GM13977 (cell line): ENCODE measurements around the gene ALK.

Experiments
- DNase-seq: peaks from one replicate; pipeline ENCODE4 v3.0.0; 2012; ENCODE audit warnings: low spot score
- in situ Hi-C: fragments of 300-500 bp; cut with MboI; formaldehyde crosslinking; loops from one replicate; pipeline ENCODE4 v1.12.0; 2022; ENCODE audit warnings: low sequenced_read_pairs, low pct_unique_long_range_greater_than_20kb, mixed read lengths, inconsistent platforms; ENCODE audit not compliant: unreplicated experiment
- TF ChIP-seq, protein P1 (sequence below): IDR thresholded peaks from 2 replicates; pipeline ENCODE4 v1.5.1; 2012; ENCODE audit warnings: mild to moderate bottlenecking, control low read depth; ENCODE audit not compliant: insufficient read depth; ENCODE audit errors: extremely low read depth, missing control alignments

Gene ALK

DNA sequence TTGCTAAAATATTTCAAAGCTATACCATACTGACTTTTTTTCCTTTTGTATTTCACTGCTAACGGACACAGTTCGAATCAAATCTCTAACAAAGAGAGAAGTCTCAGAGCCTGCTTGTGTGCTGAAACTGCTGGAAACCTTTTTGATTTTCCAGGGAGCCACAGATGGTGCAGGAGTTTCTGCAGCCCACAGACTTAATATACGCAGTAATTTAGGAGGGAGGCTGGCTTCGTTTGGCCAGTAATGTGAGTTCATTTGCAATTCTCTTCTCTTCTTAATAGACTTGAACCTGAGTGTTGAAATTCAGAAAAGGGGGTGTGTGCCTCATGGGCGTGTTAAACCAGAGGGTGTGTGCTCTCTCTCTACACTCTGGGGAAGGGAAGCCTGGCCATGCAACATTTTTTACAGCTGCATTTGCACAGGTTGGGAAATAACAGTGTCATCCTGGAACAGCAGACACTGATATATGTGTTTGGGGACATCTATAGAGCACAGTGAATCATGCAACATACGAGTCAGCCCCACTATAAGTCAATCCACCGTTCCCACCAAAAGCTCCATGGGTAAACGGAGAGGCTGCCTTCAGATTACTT, 473.2 kb downstream of the ALK start:
- TF ChIP-seq, protein P1, sequence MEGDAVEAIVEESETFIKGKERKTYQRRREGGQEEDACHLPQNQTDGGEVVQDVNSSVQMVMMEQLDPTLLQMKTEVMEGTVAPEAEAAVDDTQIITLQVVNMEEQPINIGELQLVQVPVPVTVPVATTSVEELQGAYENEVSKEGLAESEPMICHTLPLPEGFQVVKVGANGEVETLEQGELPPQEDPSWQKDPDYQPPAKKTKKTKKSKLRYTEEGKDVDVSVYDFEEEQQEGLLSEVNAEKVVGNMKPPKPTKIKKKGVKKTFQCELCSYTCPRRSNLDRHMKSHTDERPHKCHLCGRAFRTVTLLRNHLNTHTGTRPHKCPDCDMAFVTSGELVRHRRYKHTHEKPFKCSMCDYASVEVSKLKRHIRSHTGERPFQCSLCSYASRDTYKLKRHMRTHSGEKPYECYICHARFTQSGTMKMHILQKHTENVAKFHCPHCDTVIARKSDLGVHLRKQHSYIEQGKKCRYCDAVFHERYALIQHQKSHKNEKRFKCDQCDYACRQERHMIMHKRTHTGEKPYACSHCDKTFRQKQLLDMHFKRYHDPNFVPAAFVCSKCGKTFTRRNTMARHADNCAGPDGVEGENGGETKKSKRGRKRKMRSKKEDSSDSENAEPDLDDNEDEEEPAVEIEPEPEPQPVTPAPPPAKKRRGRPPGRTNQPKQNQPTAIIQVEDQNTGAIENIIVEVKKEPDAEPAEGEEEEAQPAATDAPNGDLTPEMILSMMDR: no peak
- no peak for DNase-seq
- in situ Hi-C loops: no loop called here

DNA sequence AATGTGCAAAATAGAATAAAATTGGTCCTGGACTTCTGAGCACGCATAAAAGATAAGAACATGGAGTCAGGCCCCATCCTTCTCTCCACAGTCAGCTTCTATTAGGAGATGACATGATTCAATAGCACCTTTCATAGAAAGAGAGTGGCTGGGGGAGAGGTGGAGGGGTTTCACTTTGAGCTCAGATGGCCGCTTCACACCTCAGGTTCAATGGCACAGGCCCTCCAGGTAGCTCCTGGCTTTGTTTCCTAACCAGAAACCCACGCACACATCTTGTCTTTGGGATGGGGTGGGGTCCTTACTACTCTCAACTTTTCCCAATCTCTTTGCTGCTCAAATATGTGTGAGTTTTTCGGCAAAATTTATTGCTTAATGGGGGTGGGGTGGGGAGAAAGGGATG, 473.9 kb downstream of the ALK start:
- in situ Hi-C loops: no loop called here
- TF ChIP-seq, protein P1: no peak

DNA sequence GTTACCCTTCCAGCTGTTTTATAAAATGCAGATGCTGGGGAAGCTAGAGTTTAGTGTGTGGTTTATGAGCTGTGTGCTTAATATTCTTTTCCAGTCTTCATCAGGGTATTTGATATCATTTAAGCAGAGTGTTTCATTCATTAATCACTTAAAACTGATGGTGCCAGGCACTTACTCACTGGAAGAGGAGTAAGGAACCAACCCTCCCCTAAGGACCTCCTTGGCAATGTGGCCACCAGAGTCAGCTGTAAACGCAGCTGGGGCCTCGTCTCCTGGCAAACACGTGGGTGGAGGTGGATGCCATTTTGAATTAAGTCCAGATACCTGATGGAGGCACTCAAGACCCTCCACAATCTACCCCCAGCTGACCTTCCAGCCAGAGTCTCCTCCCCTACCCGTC, 474.5 kb downstream of the ALK start:
- in situ Hi-C loops: no loop called here
- TF ChIP-seq, protein P1: no peak
- no peak for DNase-seq

More for the DNA sequence above, 473.9 kb downstream of the ALK start:
- no peak for DNase-seq

DNA sequence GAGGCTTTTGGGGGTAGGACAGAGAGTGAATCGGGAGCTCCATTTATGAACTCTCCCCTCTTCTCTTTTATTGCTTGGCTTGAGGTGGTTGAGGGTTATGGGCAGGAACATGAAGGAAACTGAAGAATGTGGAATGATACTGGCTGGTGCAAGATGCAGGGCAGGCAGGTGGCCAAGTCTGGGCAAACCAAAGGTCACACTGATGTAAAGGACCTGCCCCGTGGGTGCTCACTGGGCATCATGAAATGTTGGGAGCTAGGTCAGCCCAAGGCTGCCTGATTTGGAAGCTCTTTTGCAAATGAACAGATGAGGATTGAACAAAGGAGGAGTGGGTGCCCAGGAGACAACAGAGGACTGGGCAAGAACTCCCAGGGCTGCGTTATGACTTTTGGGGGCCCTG, 477.2 kb downstream of the ALK start:
- TF ChIP-seq, protein P1: no peak
- in situ Hi-C loops: no loop called here
- no peak for DNase-seq

DNA sequence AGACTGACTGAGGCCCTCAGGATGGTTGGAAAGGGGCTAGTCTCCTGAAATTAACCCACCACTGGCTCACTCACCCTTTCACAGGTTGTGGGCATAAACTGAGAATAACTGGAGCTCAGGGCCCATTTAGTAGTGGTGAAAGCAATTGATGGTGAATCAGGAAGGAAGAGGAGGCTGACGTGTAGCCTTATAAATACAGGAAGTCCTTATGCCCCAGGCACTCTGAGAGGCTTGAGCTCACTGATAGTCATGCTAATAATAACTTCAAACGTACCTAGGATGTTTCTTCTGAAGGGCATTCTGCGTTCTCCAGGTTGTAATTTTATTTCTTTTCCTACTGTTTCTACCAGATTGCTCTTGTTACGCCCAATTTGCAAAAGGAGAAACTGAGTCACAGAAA, 477.8 kb downstream of the ALK start:
- DNase-seq: no peak
- in situ Hi-C loops: no loop called here
- TF ChIP-seq, protein P1: no peak

DNA sequence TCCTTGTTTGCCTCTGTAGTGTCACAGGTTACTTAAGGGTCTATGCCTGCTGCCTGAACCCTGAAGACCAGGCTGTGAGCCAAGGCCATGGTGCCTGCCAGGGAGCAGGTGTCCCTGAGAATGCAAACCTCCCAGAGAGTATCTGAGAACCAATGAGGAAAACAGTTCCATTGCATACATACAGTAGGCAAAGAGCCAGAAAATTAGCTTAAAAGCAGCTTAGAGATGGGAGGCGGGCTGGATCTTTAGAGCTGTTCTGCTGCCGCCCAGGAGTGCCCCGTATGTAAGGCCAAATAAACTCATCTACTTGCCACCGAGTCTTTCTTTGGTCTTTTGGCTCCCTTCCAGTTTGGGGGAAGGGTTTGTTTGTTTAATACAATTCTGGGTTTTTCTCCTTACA, 478.2 kb downstream of the ALK start:
- TF ChIP-seq, protein P1: no peak
- in situ Hi-C loops: no loop called here
- DNase-seq: no peak

DNA sequence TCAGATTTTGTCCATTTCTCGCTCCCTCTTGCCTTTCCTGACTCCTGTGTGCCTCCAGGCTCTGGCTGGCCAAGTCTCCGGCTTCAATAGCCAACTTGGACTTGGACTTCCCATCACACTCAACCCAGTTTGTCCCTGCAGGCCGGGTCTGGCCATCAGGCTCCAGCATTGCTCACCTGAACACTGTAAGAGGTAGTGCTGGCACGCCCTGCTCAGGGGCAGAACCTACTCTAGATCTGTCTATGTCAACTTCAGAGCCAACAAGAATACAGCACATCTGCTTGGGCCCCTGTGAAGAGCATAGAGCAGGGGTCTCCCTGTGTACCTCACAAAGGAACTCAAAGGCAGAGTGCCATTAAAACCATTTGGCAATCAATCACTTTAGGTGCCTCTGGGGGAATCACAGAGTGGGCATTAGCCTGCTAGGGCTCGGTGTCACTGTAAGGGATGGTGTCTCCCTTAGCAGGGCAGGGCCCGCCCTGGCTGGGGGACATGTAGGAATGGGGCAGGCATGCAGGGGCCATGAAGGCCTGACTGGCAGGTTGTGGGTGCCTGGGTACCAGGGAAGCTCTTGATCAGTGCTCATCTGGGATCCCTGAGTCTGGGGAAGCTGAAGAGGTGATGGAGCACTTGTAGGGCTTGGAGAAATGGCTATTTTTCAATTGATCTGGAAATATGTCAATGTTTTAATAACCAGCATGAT, 480.3 kb downstream of the ALK start:
- no peak for DNase-seq
- TF ChIP-seq, protein P1: no peak
- in situ Hi-C loops: no loop called here
